K562 (cell line): ENCODE data around the gene AGAP3. TPM values are rescaled to one million over a fixed set of nuclear protein-coding genes. Genes with fewer than 3 reads are reported as not detected.

ENCODE experiments used
- MIER1 ChIP-seq: fragments of 450-650 bp; IDR thresholded peaks from 2 replicates; pipeline ENCODE4 v1.6.1; 2016; ENCODE audit warnings: antibody characterized with exemption, mild to moderate bottlenecking, low read depth
- NR1H2 ChIP-seq: sonication (generic); formaldehyde crosslinking; IDR thresholded peaks from 2 replicates; pipeline ENCODE4 v1.4.0; 2020; ENCODE audit warnings: mild to moderate bottlenecking, missing genetic modification reagents
- PRMT5 ChIP-seq: sonication (generic); formaldehyde crosslinking; IDR thresholded peaks from 2 replicates; pipeline ENCODE4 v1.5.0; 2020; ENCODE audit warnings: missing genetic modification reagents
- PRPF4 ChIP-seq: fragments of 200-400 bp; formaldehyde crosslinking; IDR thresholded peaks from one replicate; pipeline ENCODE4 v1.6.1; 2017; ENCODE audit warnings: low read length, low read depth, mild to moderate bottlenecking; ENCODE audit not compliant: insufficient read depth, poor library complexity, severe bottlenecking
- RBM14 ChIP-seq: fragments of 200-400 bp; formaldehyde crosslinking; IDR thresholded peaks from 2 replicates; pipeline ENCODE4 v1.6.1; 2018; ENCODE audit warnings: low read depth, mild to moderate bottlenecking, low read length, moderate library complexity, borderline replicate concordance; ENCODE audit not compliant: insufficient read depth
- RBM34 ChIP-seq: fragments of 200-400 bp; formaldehyde crosslinking; IDR thresholded peaks from 2 replicates; pipeline ENCODE4 v1.6.1; 2018; ENCODE audit warnings: low read length, borderline replicate concordance; ENCODE audit not compliant: insufficient read depth
- REST ChIP-seq, 2 experiments: fragments of 450-650 bp; formaldehyde crosslinking in 1 of 2; IDR thresholded peaks; 2 replicates each; pipeline versions ENCODE4 v1.4.0 to v1.6.1; 2014 to 2020; ENCODE audit warnings: mild to moderate bottlenecking in 2 of 2, borderline replicate concordance in 1 of 2, low read depth in 1 of 2
- SRF ChIP-seq, 2 experiments: fragments of 250-450, 450-650 bp in 1 of 2; sonication (Bioruptor Pico) in 1 of 2; sonication (generic) in 1 of 2; formaldehyde crosslinking; IDR thresholded peaks; 2 replicates each; pipeline versions ENCODE4 v1.5.0 to v1.5.1; 2020 to 2022; ENCODE audit warnings: mild to moderate bottlenecking in 1 of 2, missing genetic modification reagents in 1 of 2
- TFAP4 ChIP-seq: sonication (generic); formaldehyde crosslinking; IDR thresholded peaks from 2 replicates; pipeline ENCODE4 v1.8.0; 2022; ENCODE audit warnings: missing genetic modification reagents, mild to moderate bottlenecking, moderate library complexity, borderline replicate concordance
- ZBTB33 ChIP-seq: sonication (generic); formaldehyde crosslinking; IDR thresholded peaks from 2 replicates; pipeline ENCODE4 v1.8.1; 2023; ENCODE audit warnings: mild to moderate bottlenecking, missing genetic modification reagents
- ZFP36 ChIP-seq: fragments of 150-350 bp; IDR thresholded peaks from 2 replicates; pipeline ENCODE4 v1.6.1; 2018; ENCODE audit warnings: low read length, low read depth; ENCODE audit not compliant: partially characterized antibody
- ZKSCAN1 ChIP-seq: fragments of 150-350 bp; IDR thresholded peaks from 2 replicates; pipeline ENCODE4 v1.6.1; 2016; ENCODE audit warnings: low read depth, low read length
- ZNF449 ChIP-seq: fragments of 250-450 bp; sonication (Bioruptor Pico); IDR thresholded peaks from 2 replicates; pipeline ENCODE4 v1.8.0; 2022; ENCODE audit warnings: moderate library complexity, mild to moderate bottlenecking, inconsistent platforms
- polyA plus RNA-seq, 8 experiments: library from polyadenylated mRNA; depleted of rRNA in 4 of 8; stranded (reverse) in 5 of 8; unstranded in 3 of 8; fragments of >200 nt; fragmentation: Nextera tagmentation in 2 of 8; fragmentation: Illumina TruSeq in 1 of 8; extraction: Ambion mirVana in 2 of 8; extraction: Trizol in 1 of 8; gene quantifications; 2 replicates each; pipeline versions ENCODE4 v1.2.1 to v1.2.3, GENCODE V29; 2011 to 2014; ENCODE audit warnings: inconsistent platforms in 1 of 8, missing spikeins in 1 of 8
- total RNA-seq, 7 experiments: library from RNA; depleted of rRNA in 6 of 7; stranded (reverse); fragments of >200 nt in 6 of 7; fragmentation: Illumina TruSeq in 2 of 7; extraction: Trizol in 2 of 7; gene quantifications; 2 replicates each; pipeline versions ENCODE4 v1.2.1 to v1.2.3, GENCODE V29; 2011 to 2021; ENCODE audit warnings: low replicate concordance in 1 of 7

Gene AGAP3
- total and polyA plus RNA-seq, 9 of the 15 experiments (the other 6 are each of a cell fraction or from before 2014, with no cell fraction given): 3.4 to 208 (median 62.2) TPM

GRCh38 chr7:151039850-151040548 lies 46.3 kb upstream of the AGAP3 start (continued):
- TF ChIP-seq ZNF449 (CRISPR knock-in tag) (no peak), REST (IDR thresholded peaks at IDR 0.05; ENCODE audit: borderline replicate concordance) (no peak), REST (CRISPR knock-in tag; IDR thresholded peaks at IDR 0.05; ENCODE audit: low read depth) (no peak; the same call in none of the 2 replicates), SRF (CRISPR knock-in tag; IDR thresholded peaks at IDR 0.05) (no peak), MIER1 (no peak), PRPF4 (no peak), ZKSCAN1 (no peak), RBM14 (0 out of 2 replicates have a peak, but pooled peaks have one; percentile 68), RBM34 (no peak), NR1H2 (CRISPR knock-in tag) (no peak), PRMT5 (CRISPR knock-in tag) (no peak), ZBTB33 (CRISPR knock-in tag) (0 out of 2 replicates have a peak, but pooled peaks have one; percentile 5), ZFP36 (no peak), TFAP4 (CRISPR knock-in tag) (peak; percentile 75; the same call in 1 of the 2 replicates)
